Measurements from ENCODE around the gene EGFR.
"Not testable (repeated sequence)": the region's sequence is repeated elsewhere in the genome, so short reads cannot be mapped to it uniquely, and the experiment has no call there.

The EGFR gene

DNA sequence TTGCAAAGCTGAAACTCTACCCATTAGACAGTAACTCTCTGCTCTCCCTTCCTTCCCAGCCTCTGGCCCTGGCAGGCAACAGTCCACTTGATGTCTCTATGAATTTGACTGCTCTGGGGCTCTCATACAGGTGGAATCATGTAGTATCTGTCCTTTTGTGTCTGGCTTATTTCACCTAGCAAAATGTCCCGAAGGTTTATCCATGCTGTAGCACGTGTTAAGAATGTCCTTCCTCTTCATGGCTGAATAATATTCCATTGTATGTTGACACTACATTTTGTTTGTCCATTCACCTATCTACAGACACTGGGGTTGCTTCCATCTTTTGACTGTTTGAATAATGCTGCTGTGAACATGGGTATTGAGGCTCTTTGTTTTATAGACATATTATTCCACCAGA is 128.9 kb downstream of the EGFR start:
- no peak for DNase-seq (ENCODE audit: low read depth in 3 of 3)

- DNase-seq (ENCODE audit: low read depth in 3 of 3), result no peak
Measured at GRCh38 chr7:55148571-55148970, 129.8 kb downstream of the EGFR start.

DNA sequence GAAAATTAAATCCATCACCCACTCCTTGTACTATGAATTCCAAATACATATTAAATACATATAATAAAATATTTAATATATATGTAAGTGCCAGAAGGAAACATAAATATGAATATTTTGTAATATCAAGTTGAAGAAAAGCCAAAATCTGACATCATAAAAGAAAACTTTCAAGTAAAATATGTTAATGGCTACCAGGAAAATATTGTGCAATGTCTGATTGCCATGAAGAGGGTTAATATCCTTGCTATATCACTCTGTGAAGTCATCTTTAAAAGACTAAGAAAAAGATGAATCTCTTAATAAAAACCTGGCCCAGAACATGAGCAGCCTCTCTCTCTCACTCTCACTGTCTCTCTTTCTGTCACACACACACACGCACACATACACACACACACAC is 130.2 kb downstream of the EGFR start:
- no peak for DNase-seq (ENCODE audit: low read depth in 3 of 3)

GRCh38 chr7:55150166-55150565 is 131.3 kb downstream of the EGFR start:
- DNase-seq (ENCODE audit: low read depth in 3 of 3), result no peak

- DNase-seq (ENCODE audit: low read depth in 3 of 3), result no peak
Measured at GRCh38 chr7:55150709-55151451, 132.1 kb downstream of the EGFR start.

DNA sequence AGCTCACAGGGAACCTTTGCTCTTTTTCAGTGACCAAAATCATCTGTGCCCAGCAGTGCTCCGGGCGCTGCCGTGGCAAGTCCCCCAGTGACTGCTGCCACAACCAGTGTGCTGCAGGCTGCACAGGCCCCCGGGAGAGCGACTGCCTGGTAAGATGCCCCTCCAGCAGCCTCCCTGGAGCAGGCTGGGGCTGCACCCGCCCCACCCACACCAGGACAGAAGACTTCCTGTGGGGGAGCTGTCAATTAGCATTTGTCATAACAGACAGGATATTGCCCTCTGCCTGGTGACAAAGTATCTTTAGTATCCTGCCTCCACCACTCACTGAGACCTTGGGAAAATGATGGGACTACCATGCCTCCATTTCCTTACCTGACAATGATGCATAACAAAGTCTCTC is 133.7 kb downstream of the EGFR start:
- DNase-seq (ENCODE audit: low read depth in 3 of 3), result no peak

GRCh38 chr7:55154096-55154495 is 135.3 kb downstream of the EGFR start:
- DNase-seq (ENCODE audit: low read depth in 3 of 3), result no peak

- DNase-seq (ENCODE audit: low read depth in 3 of 3), result no peak
Measured at GRCh38 chr7:55155351-55156117, 136.7 kb downstream of the EGFR start.

DNA sequence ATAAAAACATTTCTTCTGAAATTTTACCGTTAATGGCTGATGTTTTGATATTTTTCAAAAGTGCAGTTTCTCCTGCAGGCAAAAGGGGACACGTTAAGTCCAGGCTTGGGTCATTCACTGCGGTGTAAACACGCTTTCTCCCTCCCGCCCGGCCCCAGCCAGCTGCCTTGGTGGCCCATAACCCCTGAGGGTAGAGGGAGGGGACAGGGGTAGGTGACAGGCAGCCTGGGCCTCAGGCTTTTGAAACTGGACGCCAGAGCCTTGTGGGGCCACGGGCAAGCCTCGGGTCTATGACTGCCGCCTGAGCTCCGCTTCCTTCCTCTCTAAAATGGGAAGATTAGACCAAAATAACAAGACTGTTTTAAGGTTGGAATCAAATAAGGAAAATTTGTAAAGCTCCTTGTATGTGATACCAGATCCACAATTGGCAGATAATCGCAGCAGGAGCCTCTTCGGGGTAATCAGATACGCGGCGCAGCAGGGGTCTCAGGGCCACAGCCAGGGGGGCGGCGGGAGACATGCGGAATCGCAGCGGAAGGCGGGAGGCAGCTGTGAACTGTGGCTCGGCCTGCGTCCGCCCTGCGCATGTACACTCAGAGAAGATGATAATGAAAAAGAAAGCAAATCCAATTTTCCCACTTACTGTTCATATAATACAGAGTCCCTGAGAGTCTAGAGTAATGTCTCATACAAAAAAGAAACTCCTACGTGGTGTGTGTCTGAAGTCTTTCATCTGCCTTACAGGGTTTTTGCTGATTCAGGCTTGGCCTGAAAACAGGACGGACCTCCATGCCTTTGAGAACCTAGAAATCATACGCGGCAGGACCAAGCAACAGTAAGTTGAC is 138.3 kb downstream of the EGFR start:
- DNase-seq (ENCODE audit: low read depth in 3 of 3), result no peak

DNA sequence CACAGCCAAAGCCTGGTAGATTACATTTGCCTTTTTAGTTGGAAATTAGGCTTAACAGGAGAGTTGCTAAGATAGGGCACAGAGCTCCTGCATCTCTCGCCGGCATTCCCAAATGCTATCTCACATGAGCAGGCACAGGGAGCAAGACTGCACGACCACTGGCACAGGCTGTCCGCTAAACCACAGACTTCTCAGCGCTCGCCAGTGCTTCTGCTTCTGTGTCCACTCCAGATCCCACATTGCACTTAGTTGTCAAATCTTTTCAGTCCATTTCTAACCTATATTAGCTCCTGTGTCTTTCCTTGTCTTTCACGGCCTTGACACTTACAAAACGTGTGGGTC is 138.9 kb downstream of the EGFR start:
- no peak for DNase-seq (ENCODE audit: low read depth in 3 of 3)

- no peak for DNase-seq (ENCODE audit: low read depth in 3 of 3)
Measured at GRCh38 chr7:55158541-55159382, 139.9 kb downstream of the EGFR start.

DNA sequence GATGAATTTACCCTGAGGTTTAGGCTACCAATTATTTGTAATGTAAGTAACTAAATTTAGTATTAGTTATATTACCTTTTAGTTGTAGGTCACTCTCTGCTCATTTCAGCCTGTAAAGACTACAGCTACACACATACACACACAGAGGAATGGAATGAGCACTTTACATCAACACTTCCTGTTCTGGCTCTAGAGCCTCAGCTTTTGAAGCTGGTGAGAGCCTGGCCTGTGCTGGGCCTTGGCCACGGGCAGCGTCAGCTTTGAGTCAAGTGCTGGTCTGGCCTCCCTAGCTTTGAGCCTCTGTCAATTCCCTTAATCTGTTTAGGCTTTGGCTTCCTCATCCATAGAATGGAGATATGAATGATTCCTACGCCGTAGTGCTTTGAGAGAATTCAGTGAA is 141.7 kb downstream of the EGFR start:
- no peak for DNase-seq (ENCODE audit: low read depth in 3 of 3)

DNA sequence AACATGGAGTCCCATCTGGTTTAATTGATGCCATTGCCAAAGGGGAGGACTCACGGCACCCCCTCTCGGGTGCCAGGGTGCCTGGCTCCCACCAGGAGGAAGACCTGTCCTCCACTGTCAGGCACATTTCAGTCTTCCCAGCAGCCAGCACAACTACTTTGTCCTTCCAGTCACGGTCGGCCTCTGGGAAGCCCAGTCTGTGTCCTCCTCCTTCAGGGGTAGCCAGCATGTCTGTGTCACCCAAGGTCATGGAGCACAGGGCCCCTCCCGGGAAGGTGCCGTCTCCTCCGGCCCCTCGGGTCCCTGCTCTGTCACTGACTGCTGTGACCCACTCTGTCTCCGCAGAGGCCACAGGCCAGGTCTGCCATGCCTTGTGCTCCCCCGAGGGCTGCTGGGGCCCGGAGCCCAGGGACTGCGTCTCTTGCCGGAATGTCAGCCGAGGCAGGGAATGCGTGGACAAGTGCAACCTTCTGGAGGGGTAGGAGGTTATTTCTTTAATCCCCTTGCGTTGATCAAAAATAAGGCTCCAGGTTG is 142.4 kb downstream of the EGFR start:
- DNase-seq (ENCODE audit: low read depth in 3 of 3), result no peak

- no peak for DNase-seq (ENCODE audit: low read depth in 3 of 3)
Measured at GRCh38 chr7:55162476-55162875, 143.7 kb downstream of the EGFR start.

- DNase-seq (ENCODE audit: low read depth in 3 of 3), result no peak
Measured at GRCh38 chr7:55163733-55164132, 144.9 kb downstream of the EGFR start.

DNA sequence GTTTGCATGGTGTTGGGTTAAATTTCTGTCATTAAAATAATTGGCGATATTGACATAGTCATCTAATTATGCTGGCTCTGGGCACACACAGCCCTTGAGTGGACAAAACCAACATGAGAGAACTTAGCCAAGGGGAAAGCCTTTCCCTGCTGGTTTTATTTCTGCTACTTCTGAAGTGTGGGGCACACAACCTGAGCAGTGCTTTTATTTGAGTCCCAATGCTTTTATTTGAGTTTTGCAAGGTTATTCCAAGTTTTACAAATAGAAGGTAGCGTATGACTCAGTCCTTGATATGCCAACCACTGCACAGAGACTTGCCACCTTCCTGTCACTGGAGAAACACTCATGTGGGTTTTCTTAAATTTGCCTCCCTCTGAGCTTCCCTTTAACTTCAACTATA is 145.7 kb downstream of the EGFR start:
- no peak for DNase-seq (ENCODE audit: low read depth in 3 of 3)

DNA sequence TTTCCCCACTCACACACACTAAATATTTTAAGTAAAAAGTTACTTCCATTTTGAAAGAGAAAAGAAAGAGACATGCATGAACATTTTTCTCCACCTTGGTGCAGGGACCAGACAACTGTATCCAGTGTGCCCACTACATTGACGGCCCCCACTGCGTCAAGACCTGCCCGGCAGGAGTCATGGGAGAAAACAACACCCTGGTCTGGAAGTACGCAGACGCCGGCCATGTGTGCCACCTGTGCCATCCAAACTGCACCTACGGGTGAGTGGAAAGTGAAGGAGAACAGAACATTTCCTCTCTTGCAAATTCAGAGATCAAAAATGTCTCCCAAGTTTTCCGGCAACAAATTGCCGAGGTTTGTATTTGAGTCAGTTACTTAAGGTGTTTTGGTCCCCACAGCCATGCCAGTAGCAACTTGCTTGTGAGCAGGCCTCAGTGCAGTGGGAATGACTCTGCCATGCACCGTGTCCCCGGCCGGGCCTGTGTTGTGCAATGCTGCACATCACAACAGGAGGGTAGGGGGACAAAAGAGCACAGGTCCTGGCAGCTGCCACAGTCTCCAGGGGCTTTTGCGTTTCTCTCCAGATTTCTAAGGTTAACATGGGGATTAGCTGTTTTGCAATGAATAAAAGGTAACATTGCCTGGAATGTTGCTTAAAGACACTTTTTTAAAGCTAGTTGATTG is 146.5 kb downstream of the EGFR start:
- no peak for DNase-seq (ENCODE audit: low read depth in 3 of 3)

GRCh38 chr7:55167296-55167695 is 148.5 kb downstream of the EGFR start:
- DNase-seq (ENCODE audit: low read depth in 3 of 3), result not testable (repeated sequence)

DNA sequence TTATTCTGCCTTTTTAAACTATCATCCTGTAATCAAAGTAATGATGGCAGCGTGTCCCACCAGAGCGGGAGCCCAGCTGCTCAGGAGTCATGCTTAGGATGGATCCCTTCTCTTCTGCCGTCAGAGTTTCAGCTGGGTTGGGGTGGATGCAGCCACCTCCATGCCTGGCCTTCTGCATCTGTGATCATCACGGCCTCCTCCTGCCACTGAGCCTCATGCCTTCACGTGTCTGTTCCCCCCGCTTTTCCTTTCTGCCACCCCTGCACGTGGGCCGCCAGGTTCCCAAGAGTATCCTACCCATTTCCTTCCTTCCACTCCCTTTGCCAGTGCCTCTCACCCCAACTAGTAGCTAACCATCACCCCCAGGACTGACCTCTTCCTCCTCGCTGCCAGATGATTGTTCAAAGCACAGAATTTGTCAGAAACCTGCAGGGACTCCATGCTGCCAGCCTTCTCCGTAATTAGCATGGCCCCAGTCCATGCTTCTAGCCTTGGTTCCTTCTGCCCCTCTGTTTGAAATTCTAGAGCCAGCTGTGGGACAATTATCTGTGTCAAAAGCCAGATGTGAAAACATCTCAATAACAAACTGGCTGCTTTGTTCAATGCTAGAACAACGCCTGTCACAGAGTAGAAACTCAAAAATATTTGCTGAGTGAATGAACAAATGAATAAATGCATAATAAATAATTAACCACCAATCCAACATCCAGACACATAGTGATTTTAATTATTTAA is 151.7 kb downstream of the EGFR start:
- DNase-seq (ENCODE audit: low read depth in 3 of 3), result no peak

DNA sequence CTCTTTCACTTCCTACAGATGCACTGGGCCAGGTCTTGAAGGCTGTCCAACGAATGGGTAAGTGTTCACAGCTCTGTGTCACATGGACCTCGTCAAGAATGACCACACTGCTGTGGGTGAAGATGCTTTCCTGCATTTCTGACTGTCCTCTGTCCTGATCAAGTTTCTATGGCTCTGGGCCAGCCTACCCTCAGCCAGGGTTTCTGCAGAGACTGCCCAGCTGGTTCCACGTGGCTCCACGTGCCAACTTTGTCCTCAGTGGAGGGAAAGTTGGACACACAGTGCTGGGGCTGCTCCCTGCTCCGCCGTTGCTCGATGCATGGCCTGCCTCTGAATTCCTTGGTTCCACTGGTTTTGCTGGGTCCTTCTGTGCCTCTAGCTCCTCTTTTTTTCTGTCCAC is 152.3 kb downstream of the EGFR start:
- no peak for DNase-seq (ENCODE audit: low read depth in 3 of 3)

All from stimulated activated CD4-positive, alpha-beta T cell treated with anti-CD3 and anti-CD28 coated beads, TNF-alpha, amount 100 ng/mL, for 24 hours (primary cell).